H9 (cell line): ENCODE data around the gene UBN2. TPM values are rescaled to one million over a fixed set of nuclear protein-coding genes. Genes with fewer than 3 reads are reported as not detected.

Source experiments
- DNase-seq: peaks from one replicate; pipeline ENCODE4 v3.0.0-alpha.2; 2017
- H2AFZ ChIP-seq: one replicate; pipeline ENCODE4 v1.6.1; 2013; ENCODE audit warnings: mild to moderate bottlenecking, low read length, control low read depth, moderate library complexity
- H2AK5ac ChIP-seq: 2 replicates; pipeline ENCODE4 v1.6.1; 2013; ENCODE audit warnings: low read length, control low read depth, mixed read lengths; ENCODE audit not compliant: insufficient read length
- H2BK120ac ChIP-seq: one replicate; pipeline ENCODE4 v1.6.1; 2013; ENCODE audit warnings: low read depth, mild to moderate bottlenecking, low read length, control low read depth, inconsistent platforms; ENCODE audit not compliant: poor library complexity, severe bottlenecking
- H2BK12ac ChIP-seq: 2 replicates; pipeline ENCODE4 v1.6.1; 2013; ENCODE audit warnings: low read length, control low read depth, mixed read lengths, low read depth; ENCODE audit not compliant: insufficient read length
- H2BK15ac ChIP-seq: 2 replicates; pipeline ENCODE4 v1.6.1; 2013; ENCODE audit warnings: low read depth, low read length, control low read depth
- H2BK20ac ChIP-seq: one replicate; pipeline ENCODE4 v1.6.1; 2013; ENCODE audit warnings: low read depth, mild to moderate bottlenecking, low read length, control low read depth, inconsistent platforms; ENCODE audit not compliant: poor library complexity, severe bottlenecking
- H2BK5ac ChIP-seq: 2 replicates; pipeline ENCODE4 v1.6.1; 2013; ENCODE audit warnings: low read length, control low read depth, mixed read lengths; ENCODE audit not compliant: insufficient read length
- H3K14ac ChIP-seq: 2 replicates; pipeline ENCODE4 v1.6.1; 2013; ENCODE audit warnings: low read length, control low read depth; ENCODE audit not compliant: insufficient read depth
- H3K18ac ChIP-seq: 2 replicates; pipeline ENCODE4 v1.6.1; 2013; ENCODE audit warnings: low read depth, mild to moderate bottlenecking, mixed read lengths, low read length, control low read depth; ENCODE audit not compliant: insufficient read length
- H3K23ac ChIP-seq: 2 replicates; pipeline ENCODE4 v1.6.1; 2013; ENCODE audit warnings: low read length, control low read depth, mixed read lengths, low read depth; ENCODE audit not compliant: insufficient read length
- H3K23me2 ChIP-seq: 2 replicates; pipeline ENCODE4 v1.6.1; 2013; ENCODE audit warnings: low read depth, mild to moderate bottlenecking, mixed read lengths, low read length, control low read depth; ENCODE audit not compliant: insufficient read length, poor library complexity, severe bottlenecking
- H3K27ac ChIP-seq: 2 replicates; pipeline ENCODE4 v1.5.1; 2013; ENCODE audit warnings: low read length, control low read depth, mixed read lengths, low read depth; ENCODE audit not compliant: insufficient read length
- H3K27me3 ChIP-seq: 2 replicates; pipeline ENCODE4 v1.6.1; 2013; ENCODE audit warnings: low read length, control low read depth, inconsistent platforms; ENCODE audit not compliant: insufficient read depth
- H3K4ac ChIP-seq: 2 replicates; pipeline ENCODE4 v1.6.1; 2013; ENCODE audit warnings: low read depth, mild to moderate bottlenecking, control low read depth, inconsistent platforms, low read length, moderate library complexity
- H3K4me1 ChIP-seq: 2 replicates; pipeline ENCODE4 v1.6.1; 2013; ENCODE audit warnings: low read length, control low read depth, inconsistent platforms; ENCODE audit not compliant: insufficient read depth
- H3K4me2 ChIP-seq: 2 replicates; pipeline ENCODE4 v1.6.1; 2013; ENCODE audit warnings: low read length, control low read depth, mixed read lengths; ENCODE audit not compliant: insufficient read length, insufficient read depth
- H3K56ac ChIP-seq: 2 replicates; pipeline ENCODE4 v1.6.1; 2013; ENCODE audit warnings: low read depth, mild to moderate bottlenecking, mixed read lengths, low read length, control low read depth; ENCODE audit not compliant: insufficient read length
- H3K79me1 ChIP-seq: 2 replicates; pipeline ENCODE4 v1.6.1; 2013; ENCODE audit warnings: low read depth, mild to moderate bottlenecking, moderate library complexity, low read length, control low read depth, inconsistent platforms; ENCODE audit not compliant: insufficient read depth, poor library complexity, severe bottlenecking
- H3K79me2 ChIP-seq: 2 replicates; pipeline ENCODE4 v1.6.1; 2013; ENCODE audit warnings: low read length, control low read depth, inconsistent platforms; ENCODE audit not compliant: insufficient read depth
- H3K9ac ChIP-seq: 2 replicates; pipeline ENCODE4 v1.6.1; 2013; ENCODE audit warnings: low read length, control low read depth, mixed read lengths; ENCODE audit not compliant: insufficient read length; ENCODE audit errors: extremely low read depth
- H3K9me3 ChIP-seq: one replicate; pipeline ENCODE4 v1.6.1; 2013; ENCODE audit warnings: low read depth, low read length, inconsistent platforms; ENCODE audit not compliant: control insufficient read depth
- H3T11ph ChIP-seq: one replicate; pipeline ENCODE4 v1.6.1; 2013; ENCODE audit warnings: mild to moderate bottlenecking, low read length, control low read depth, inconsistent platforms
- H4K20me1 ChIP-seq: one replicate; pipeline ENCODE4 v1.6.1; 2013; ENCODE audit not compliant: control insufficient read depth, insufficient read length, insufficient read depth
- H4K5ac ChIP-seq: 2 replicates; pipeline ENCODE4 v1.6.1; 2013; ENCODE audit warnings: low read depth, mild to moderate bottlenecking, mixed read lengths, low read length, control low read depth; ENCODE audit not compliant: insufficient read length
- H4K8ac ChIP-seq: replicated peaks from 2 replicates; pipeline ENCODE4 v1.6.1; 2013; ENCODE audit warnings: low read length, control low read depth, mixed read lengths, low read depth; ENCODE audit not compliant: insufficient read length
- H4K91ac ChIP-seq: 2 replicates; pipeline ENCODE4 v1.6.1; 2013; ENCODE audit warnings: low read depth, mild to moderate bottlenecking, moderate library complexity, mixed read lengths, low read length, control low read depth; ENCODE audit not compliant: insufficient read length
- H3K27ac Mint-ChIP-seq, 3 experiments: 2 replicates in 2 of 3; 3 replicates in 1 of 3; pipeline ENCODE4 v1.8.0; 2020 to 2021; ENCODE audit warnings: mixed read lengths in 3 of 3, mild to moderate bottlenecking in 1 of 3, moderate library complexity in 1 of 3
- H3K27me3 Mint-ChIP-seq: 2 replicates; pipeline ENCODE4 v1.8.0; 2021; ENCODE audit warnings: low read depth, mild to moderate bottlenecking, moderate library complexity, mixed read lengths
- H3K36me3 Mint-ChIP-seq, 3 experiments: 2 replicates in 2 of 3; 3 replicates in 1 of 3; pipeline ENCODE4 v1.8.0; 2020 to 2021; ENCODE audit warnings: low read depth in 3 of 3, mixed read lengths in 3 of 3; ENCODE audit not compliant: insufficient read depth in 1 of 3
- H3K4me1 Mint-ChIP-seq, 2 experiments: 2 replicates each; pipeline ENCODE4 v1.8.0; 2020; ENCODE audit warnings: mixed read lengths in 2 of 2
- H3K4me3 Mint-ChIP-seq, 2 experiments: 2 replicates in 1 of 2; 3 replicates in 1 of 2; pipeline ENCODE4 v1.8.0; 2020 to 2021; ENCODE audit warnings: mild to moderate bottlenecking in 2 of 2, mixed read lengths in 2 of 2, moderate library complexity in 1 of 2
- H3K9me3 Mint-ChIP-seq, 2 experiments: 2 replicates in 1 of 2; 3 replicates in 1 of 2; pipeline ENCODE4 v1.8.0; 2020; ENCODE audit warnings: mild to moderate bottlenecking in 2 of 2, mixed read lengths in 2 of 2, moderate library complexity in 1 of 2
- CTCF ChIP-seq: fragments of 200-600 bp; sonication (generic); conservative IDR thresholded peaks from 3 replicates; pipeline ENCODE4 v1.8.0; 2021; ENCODE audit warnings: antibody characterized with exemption, mild to moderate bottlenecking
- WGBS: extraction: QIAGEN DNeasy Blood & Tissue Kit; methylation state at CpG from one replicate; pipeline ENCODE4 v1.1.7; 2013; ENCODE audit warnings: missing lambda C conversion rate, low lambda C conversion rate, mixed read lengths; ENCODE audit not compliant: insufficient read length; ENCODE audit errors: extremely low coverage; 5-methylcytosine and 5-hydroxymethylcytosine counted together
- total RNA-seq: library from RNA; stranded (reverse); gene quantifications from 2 replicates; pipeline ENCODE4 v1.2.1, GENCODE V29; 2021

The UBN2 gene
- total RNA-seq, 1 experiment from 2014 or later = 27.6 TPM

GRCh38 chr7:139203992-139204391 is 27.0 kb upstream of the UBN2 start:
- H3K14ac ChIP-seq = no peak overlapping the region
- H2BK5ac ChIP-seq = no peak overlapping the region
- no peak overlapping the region for H3K56ac ChIP-seq
- H3K27ac Mint-ChIP-seq = peak overlapping the region in 1 of 3 experiments; percentile 41; a peak in 2 of 7 replicates
- no peak overlapping the region for H3T11ph ChIP-seq
- peak overlapping the region; percentile 1 for H4K5ac ChIP-seq
- H3K23me2 ChIP-seq = peaks cover 3% of the 10 kb centered on the region
- peaks cover 5 to 11% (median 7%) of the 10 kb centered on the region in 3 experiments; a peak in 5 of 7 replicates for H3K36me3 Mint-ChIP-seq
- no peak overlapping the region for H3K4me2 ChIP-seq
- H2AFZ ChIP-seq = peak overlapping the region; percentile 80
- H3K4ac ChIP-seq = no peak overlapping the region
- no peak overlapping the region for H2BK20ac ChIP-seq
- H3K18ac ChIP-seq = no peak overlapping the region
- H2BK15ac ChIP-seq = no peak overlapping the region
- no peaks in the 10 kb centered on the region for H3K27me3 ChIP-seq
- DNase-seq = no peak
- no peak overlapping the region for H4K91ac ChIP-seq
- no peak overlapping the region for H3K4me3 Mint-ChIP-seq
- no CpG with 5 or more reads among the region's 3 CpGs for WGBS
- H2BK12ac ChIP-seq = no peak overlapping the region
- TF ChIP-seq CTCF = no peak
- peaks cover 4% of the 10 kb centered on the region in 2 experiments; a peak in 3 of 4 replicates for H3K4me1 Mint-ChIP-seq
- H3K27ac ChIP-seq = no peak overlapping the region
- H3K79me2 ChIP-seq = no peaks in the 10 kb centered on the region
- no peaks in the 10 kb centered on the region for H3K9me3 ChIP-seq
- H3K9ac ChIP-seq = no peak overlapping the region
- peaks cover 21% of the 10 kb centered on the region in 2 experiments for H3K9me3 Mint-ChIP-seq
- no peaks in the 10 kb centered on the region for H4K20me1 ChIP-seq
- H2BK120ac ChIP-seq = no peak overlapping the region
- no peaks in the 10 kb centered on the region for H3K79me1 ChIP-seq
- no peaks in the 10 kb centered on the region for H3K4me1 ChIP-seq
- H3K23ac ChIP-seq = no peak overlapping the region
- no peaks in the 10 kb centered on the region for H3K27me3 Mint-ChIP-seq
- H4K8ac ChIP-seq = no peak overlapping the region
- no peak overlapping the region for H2AK5ac ChIP-seq
